ENCODE data around the gene MTUS2. TPM values are rescaled to one million over a fixed set of nuclear protein-coding genes. Genes with fewer than 3 reads are reported as not detected.

The MTUS2 gene
- total and polyA plus RNA-seq, 10 donors = 0.20 to 3.2 (median 0.85) TPM

GRCh38 chr13:29239653-29240525 lies 419.8 kb downstream of the MTUS2 start:
- Histone ChIP-seq H3K27ac (no peak overlapping the region), H3K9me3 (no peaks in the 10 kb centered on the region), H3K4me3 (no peak overlapping the region), H3K27me3 (replicated peaks in 1 of 7) (peaks cover 0 to 6% (median 0%) of the 10 kb centered on the region in 7 donors), H3K4me1 (no peaks in the 10 kb centered on the region), H3K36me3 (no peaks in the 10 kb centered on the region)
- TF ChIP-seq, protein P1, sequence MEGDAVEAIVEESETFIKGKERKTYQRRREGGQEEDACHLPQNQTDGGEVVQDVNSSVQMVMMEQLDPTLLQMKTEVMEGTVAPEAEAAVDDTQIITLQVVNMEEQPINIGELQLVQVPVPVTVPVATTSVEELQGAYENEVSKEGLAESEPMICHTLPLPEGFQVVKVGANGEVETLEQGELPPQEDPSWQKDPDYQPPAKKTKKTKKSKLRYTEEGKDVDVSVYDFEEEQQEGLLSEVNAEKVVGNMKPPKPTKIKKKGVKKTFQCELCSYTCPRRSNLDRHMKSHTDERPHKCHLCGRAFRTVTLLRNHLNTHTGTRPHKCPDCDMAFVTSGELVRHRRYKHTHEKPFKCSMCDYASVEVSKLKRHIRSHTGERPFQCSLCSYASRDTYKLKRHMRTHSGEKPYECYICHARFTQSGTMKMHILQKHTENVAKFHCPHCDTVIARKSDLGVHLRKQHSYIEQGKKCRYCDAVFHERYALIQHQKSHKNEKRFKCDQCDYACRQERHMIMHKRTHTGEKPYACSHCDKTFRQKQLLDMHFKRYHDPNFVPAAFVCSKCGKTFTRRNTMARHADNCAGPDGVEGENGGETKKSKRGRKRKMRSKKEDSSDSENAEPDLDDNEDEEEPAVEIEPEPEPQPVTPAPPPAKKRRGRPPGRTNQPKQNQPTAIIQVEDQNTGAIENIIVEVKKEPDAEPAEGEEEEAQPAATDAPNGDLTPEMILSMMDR (IDR thresholded peaks at IDR 0.05 in 8 of 11, conservative IDR thresholded peaks at IDR 0.05 in 3 of 11) = no peak
- TF ChIP-seq POLR2AphosphoS5 (IDR thresholded peaks at IDR 0.05) (no peak), POLR2A (IDR thresholded peaks at IDR 0.05) (no peak)
- intact Hi-C loops (cut with DNase I; ENCODE audit: low total_unique reads) = no loop called here
- WGBS, 5 donors = 48 to 62% (median 49%) methylated on average over 3 of the region's 3 CpGs
- DNase-seq = no peak

DNA sequence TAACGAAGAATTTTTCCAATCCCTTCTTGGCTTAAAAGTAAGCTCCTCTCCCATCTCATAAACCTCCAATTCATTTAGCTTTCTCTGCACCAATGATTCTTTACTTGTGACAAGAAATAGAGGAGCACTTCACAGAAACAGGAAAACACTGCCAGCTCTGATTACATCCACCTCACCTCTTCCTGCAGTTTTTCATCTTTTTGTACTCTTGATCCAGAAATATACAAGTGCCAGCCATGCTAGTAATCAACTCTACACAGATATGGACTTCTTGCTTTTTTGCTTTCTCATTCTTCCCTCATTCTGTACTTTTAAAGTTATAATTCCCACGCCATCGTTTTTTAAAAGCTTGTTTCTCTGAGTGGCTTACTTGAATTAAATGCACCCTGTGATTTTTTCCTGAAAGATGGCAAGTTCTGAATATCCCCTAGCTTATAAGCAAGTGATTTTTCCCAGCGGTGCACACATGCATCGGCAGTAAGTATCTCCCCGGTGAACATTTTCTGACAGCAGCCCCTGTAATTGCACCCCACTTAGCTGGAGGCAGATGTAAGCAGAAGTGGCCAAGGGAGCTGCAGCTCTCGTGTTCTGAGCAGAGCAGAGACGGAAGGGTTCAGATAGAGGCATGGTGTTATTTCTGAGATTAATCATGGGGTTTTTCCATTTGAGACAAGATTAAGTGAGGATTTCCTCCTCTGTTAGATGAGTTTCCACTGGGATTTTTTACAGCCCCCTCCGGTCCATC lies 434.7 kb downstream of the MTUS2 start:
- TF ChIP-seq POLR2A (IDR thresholded peaks at IDR 0.05) = no peak
- TF ChIP-seq, protein P1 (IDR thresholded peaks at IDR 0.05 in 8 of 11, conservative IDR thresholded peaks at IDR 0.05 in 3 of 11) = no peak
- TF ChIP-seq POLR2AphosphoS5 (IDR thresholded peaks at IDR 0.05) = no peak
- intact Hi-C loops (cut with DNase I; ENCODE audit: low total_unique reads) = no loop called here
- Histone ChIP-seq H3K27ac (no peak overlapping the region), H3K4me1 (no peaks in the 10 kb centered on the region), H3K9me3 (no peaks in the 10 kb centered on the region), H3K36me3 (no peaks in the 10 kb centered on the region), H3K4me3 (no peak overlapping the region), H3K27me3 (replicated peaks in 1 of 7) (no peaks in the 10 kb centered on the region)
- no peak for DNase-seq
- 13 to 27% (median 19%) methylated on average over 9 of the region's 9 CpGs for WGBS, 5 donors

DNA sequence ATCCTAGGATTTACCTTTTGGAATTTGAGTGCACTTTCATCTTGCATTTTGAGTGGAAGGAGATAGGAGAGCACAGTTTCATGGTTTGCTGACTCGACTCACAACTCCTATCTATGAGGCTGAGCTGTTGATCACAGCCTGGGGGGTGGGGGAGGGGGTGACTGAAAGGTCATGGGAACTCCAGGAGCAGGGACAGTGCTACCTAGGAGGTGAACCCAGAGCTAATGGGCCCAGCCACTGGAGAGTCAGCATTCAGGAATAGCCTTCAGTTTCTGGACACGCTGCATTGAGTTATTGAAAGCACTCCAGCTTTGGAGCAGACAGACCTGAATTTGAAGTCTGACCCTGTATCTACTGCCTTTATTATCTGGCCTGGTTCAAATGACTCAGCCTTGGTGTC lies 435.4 kb downstream of the MTUS2 start:
- Histone ChIP-seq H3K36me3 (no peaks in the 10 kb centered on the region), H3K27me3 (replicated peaks in 1 of 7) (no peaks in the 10 kb centered on the region), H3K4me1 (no peaks in the 10 kb centered on the region), H3K27ac (no peak overlapping the region), H3K9me3 (no peaks in the 10 kb centered on the region), H3K4me3 (no peak overlapping the region)
- WGBS, 5 donors = 72 to 87% (median 86%) methylated on average over 2 of the region's 2 CpGs
- TF ChIP-seq, protein P1 (IDR thresholded peaks at IDR 0.05 in 8 of 11, conservative IDR thresholded peaks at IDR 0.05 in 3 of 11) = no peak
- no peak for TF ChIP-seq POLR2AphosphoS5 (IDR thresholded peaks at IDR 0.05)
- TF ChIP-seq POLR2A (IDR thresholded peaks at IDR 0.05) = no peak
- no peak for DNase-seq
- intact Hi-C loops (cut with DNase I; ENCODE audit: low total_unique reads) = no loop called here

DNA sequence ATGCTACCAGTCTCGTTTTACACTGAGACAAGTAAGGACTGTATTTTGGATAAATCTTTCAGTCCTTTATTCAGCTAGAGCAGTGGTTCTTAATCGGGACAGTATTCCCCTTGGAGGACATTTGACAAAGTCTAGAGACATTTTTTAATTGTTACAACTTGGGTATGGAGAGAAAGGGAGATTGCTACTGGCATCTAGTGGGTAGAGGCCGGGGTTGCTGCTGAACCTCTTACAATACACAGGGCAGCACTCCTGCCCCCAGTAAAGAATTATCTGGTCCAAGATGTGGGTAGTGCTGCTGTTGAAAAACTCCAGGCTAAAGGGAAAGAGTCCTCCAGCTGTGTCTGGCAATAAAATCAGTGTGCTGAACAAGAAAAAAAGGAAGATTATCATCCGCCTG lies 440.5 kb downstream of the MTUS2 start:
- peaks cover 0 to 19% (median 13%) of the 10 kb centered on the region in 8 donors for H3K9me3 ChIP-seq
- no peak overlapping the region for H3K4me3 ChIP-seq
- no peaks in the 10 kb centered on the region for H3K4me1 ChIP-seq
- H3K36me3 ChIP-seq = no peaks in the 10 kb centered on the region
- intact Hi-C loops (cut with DNase I; ENCODE audit: low total_unique reads) = no loop called here
- 44 to 68% (median 61%) methylated on average over 4 of the region's 4 CpGs for WGBS, 5 donors
- no peaks in the 10 kb centered on the region for H3K27me3 ChIP-seq (replicated peaks in 1 of 7)
- H3K27ac ChIP-seq = no peak overlapping the region
- TF ChIP-seq, protein P1 (IDR thresholded peaks at IDR 0.05 in 8 of 11, conservative IDR thresholded peaks at IDR 0.05 in 3 of 11) = no peak
- no peak for TF ChIP-seq POLR2AphosphoS5 (IDR thresholded peaks at IDR 0.05)
- TF ChIP-seq POLR2A (IDR thresholded peaks at IDR 0.05) = no peak
- no peak for DNase-seq
